Stomach (tissue), 19 donors: ENCODE data around the gene KRTAP26-1. TPM values are rescaled to one million over a fixed set of nuclear protein-coding genes. Genes with fewer than 3 reads are reported as not detected.

Experiments used
- DNase-seq, 2 donors: peaks; one replicate each; pipeline versions ENCODE4 v3.0.0 to v3.0.0-alpha.2; 2013 to 2019
- H3K27ac ChIP-seq, 5 donors: fragments of 200-600 bp in 4 of 5; sonication (generic) in 4 of 5; one replicate each; pipeline ENCODE4 v1.5.1; 2013 to 2019; ENCODE audit warnings: mild to moderate bottlenecking in 1 of 5, moderate library complexity in 1 of 5
- H3K27me3 ChIP-seq, 3 donors: fragments of 200-600 bp; sonication (generic); one replicate each; pipeline ENCODE4 v1.5.1; 2017 to 2019; ENCODE audit warnings: mixed run types in 1 of 3
- H3K36me3 ChIP-seq, 4 donors: fragments of 200-600 bp; sonication (generic); 1 replicate in 3 of 4; 2 replicates in 1 of 4; pipeline ENCODE4 v1.5.1; 2016 to 2019
- H3K4me1 ChIP-seq, 4 donors: fragments of 200-600 bp; sonication (generic); one replicate each; pipeline ENCODE4 v1.5.1; 2016 to 2019
- H3K4me3 ChIP-seq, 4 donors: fragments of 200-600 bp; sonication (generic) in 3 of 4; one replicate each; pipeline ENCODE4 v1.5.1; 2016 to 2019; ENCODE audit warnings: mild to moderate bottlenecking in 1 of 4
- H3K9me3 ChIP-seq, 4 donors: fragments of 200-600 bp; sonication (generic); one replicate each; pipeline ENCODE4 v1.5.1; 2016 to 2019
- CTCF ChIP-seq, 7 experiments: fragments of 450-650 bp in 4 of 7; fragments of 200-600 bp in 3 of 7; sonication (generic) in 3 of 7; IDR thresholded peaks; one replicate each; pipeline ENCODE4 v1.5.1; 2016 to 2019; ENCODE audit warnings: antibody characterized with exemption in 7 of 7, control low read depth in 2 of 7, mild to moderate bottlenecking in 1 of 7
- EP300 ChIP-seq: sonication (generic); formaldehyde crosslinking; IDR thresholded peaks from one replicate; pipeline ENCODE4 v1.6.1; 2017; ENCODE audit warnings: antibody characterized with exemption
- POLR2A ChIP-seq, 4 donors: fragments of 450-650 bp; IDR thresholded peaks; one replicate each; pipeline ENCODE4 v1.6.1; 2016; ENCODE audit warnings: antibody characterized with exemption in 4 of 4, control low read depth in 2 of 4, mild to moderate bottlenecking in 1 of 4, moderate library complexity in 1 of 4
- POLR2AphosphoS5 ChIP-seq, 3 donors: sonication (generic); formaldehyde crosslinking; IDR thresholded peaks; one replicate each; pipeline ENCODE4 v1.6.1; 2016; ENCODE audit warnings: antibody characterized with exemption in 3 of 3
- WGBS, 5 donors: extraction: QIAGEN DNeasy Blood & Tissue Kit in 3 of 5; methylation state at CpG; one replicate each; pipeline versions ENCODE4 v1.1.5 to v1.1.7; 2013 to 2018; 5-methylcytosine and 5-hydroxymethylcytosine counted together
- intact Hi-C: fragments of 100-400 bp; cut with DNase I; formaldehyde crosslinking; loops from one replicate; pipeline ENCODE4 v1.15.1; 2023; ENCODE audit warnings: low total_unique reads
- long read RNA-seq, 10 donors: transcript quantifications; one replicate each; lab custom pipeline, GENCODE V29; 2026
- polyA plus RNA-seq, 3 donors: library from polyadenylated mRNA; stranded (reverse); fragments of 200-250 nt; gene quantifications; one replicate each; pipeline ENCODE4 v1.2.3, GENCODE V29; 2013
- total RNA-seq, 5 donors: library from RNA; depleted of rRNA; stranded (reverse); fragments of >200 nt; gene quantifications; one replicate each; pipeline versions ENCODE4 v1.1.0 to v1.2.3, GENCODE V29; 2014 to 2016
- donor health status: healthy with polysubstance abuse.
- donor health status: Bipolar disorder and iron deficiency.
- donor health status: healthy.

The KRTAP26-1 gene
- total RNA-seq (not detected), polyA plus RNA-seq (not detected)
- long read RNA-seq, donor 1: 0 reads
- long read RNA-seq, donor 2: 0 reads
- long read RNA-seq, donor 3: 0 reads
- long read RNA-seq, donor 4: 0 reads
- long read RNA-seq, donor 5: 0 reads
- long read RNA-seq, donor 6: 0 reads
- long read RNA-seq, donor 7, partial matches to known transcripts: 0 of 1 reads
- long read RNA-seq, donor 7, other reads (novel, unspliced or antisense): 0 of 1 reads
- long read RNA-seq, donor 8: 0 reads
- long read RNA-seq, donor 9: 0 reads
- long read RNA-seq, donor 10: 0 reads

- Histone ChIP-seq H3K27ac (no peak within 1 kb of the TSS), H3K4me1 (no peaks in the 10 kb centered on the region), H3K36me3 (no peaks in the 10 kb centered on the region), H3K27me3 (no peaks in the 10 kb centered on the region), H3K4me3 (no peak within 1 kb of the TSS), H3K9me3 (no peaks in the 10 kb centered on the region)
- 83 to 92% (median 86%) methylated on average over 2 of the region's 2 CpGs for WGBS, 5 donors
- intact Hi-C loops: no loop called here
- no peak for DNase-seq
- no peak for TF ChIP-seq CTCF (IDR thresholded peaks at IDR 0.05)
- TF ChIP-seq POLR2A (IDR thresholded peaks at IDR 0.05): no peak
- no peak for TF ChIP-seq POLR2AphosphoS5 (IDR thresholded peaks at IDR 0.05)
- no peak for TF ChIP-seq EP300
Observed at GRCh38 chr21:30320215-30320614, at the start of gene KRTAP26-1. Gene KRTAP26-1 (minus strand): TSS chr21:30320315. CDS start chr21:30320035, 280 bp downstream.

- intact Hi-C loops: no loop called here
- DNase-seq: no peak
Observed at GRCh38 chr21:30355906-30356305, 35.8 kb upstream of the KRTAP26-1 start.

GRCh38 chr21:30354308-30355005, 34.3 kb upstream of the KRTAP26-1 start:
- intact Hi-C loops: no loop called here
- TF ChIP-seq CTCF (IDR thresholded peaks at IDR 0.05) (no peak), EP300 (no peak), POLR2AphosphoS5 (IDR thresholded peaks at IDR 0.05) (no peak), POLR2A (IDR thresholded peaks at IDR 0.05) (no peak)

More at GRCh38 chr21:30355906-30356305, 35.8 kb upstream of the KRTAP26-1 start:
- no peak for TF ChIP-seq EP300
- TF ChIP-seq POLR2AphosphoS5 (IDR thresholded peaks at IDR 0.05): no peak
- no peak for TF ChIP-seq POLR2A (IDR thresholded peaks at IDR 0.05)
- no peak for TF ChIP-seq CTCF (IDR thresholded peaks at IDR 0.05)
- Histone ChIP-seq H3K4me1 (no peaks in the 10 kb centered on the region), H3K36me3 (no peaks in the 10 kb centered on the region), H3K4me3 (no peak overlapping the region), H3K27me3 (no peaks in the 10 kb centered on the region), H3K9me3 (no peaks in the 10 kb centered on the region), H3K27ac (no peak overlapping the region)
- WGBS, 5 donors: 43 to 53% (median 51%) methylated on average over 3 of the region's 3 CpGs

GRCh38 chr21:30351534-30351933, 31.4 kb upstream of the KRTAP26-1 start:
- no peaks in the 10 kb centered on the region for H3K27me3 ChIP-seq
- intact Hi-C loops: no loop called here
- no peaks in the 10 kb centered on the region for H3K9me3 ChIP-seq
- no peak for DNase-seq
- WGBS, 5 donors: 93 to 99% (median 97%) methylated on average over 1 of the region's 1 CpG
- no peak overlapping the region for H3K27ac ChIP-seq
- no peaks in the 10 kb centered on the region for H3K36me3 ChIP-seq
- TF ChIP-seq POLR2AphosphoS5 (IDR thresholded peaks at IDR 0.05): no peak
- TF ChIP-seq POLR2A (IDR thresholded peaks at IDR 0.05): no peak
- H3K4me3 ChIP-seq: no peak overlapping the region
- H3K4me1 ChIP-seq: no peaks in the 10 kb centered on the region

More at GRCh38 chr21:30354308-30355005, 34.3 kb upstream of the KRTAP26-1 start:
- H3K27me3 ChIP-seq: no peaks in the 10 kb centered on the region
- H3K9me3 ChIP-seq: no peaks in the 10 kb centered on the region
- no peak overlapping the region for H3K27ac ChIP-seq
- no peaks in the 10 kb centered on the region for H3K4me1 ChIP-seq
- 74 to 87% (median 82%) methylated on average over 1 of the region's 1 CpG for whole genome bisulfite sequencing, 5 donors
- no peaks in the 10 kb centered on the region for H3K36me3 ChIP-seq
- H3K4me3 ChIP-seq: no peak overlapping the region
- DNase-seq: no peak

- TF ChIP-seq POLR2AphosphoS5 (IDR thresholded peaks at IDR 0.05) (no peak), POLR2A (IDR thresholded peaks at IDR 0.05) (no peak), CTCF (IDR thresholded peaks at IDR 0.05) (no peak), EP300 (no peak)
- Histone ChIP-seq H3K36me3 (no peaks in the 10 kb centered on the region), H3K27ac (no peak overlapping the region), H3K27me3 (no peaks in the 10 kb centered on the region), H3K4me3 (no peak overlapping the region), H3K9me3 (peaks cover 0 to 4% (median 0%) of the 10 kb centered on the region in 4 donors), H3K4me1 (no peaks in the 10 kb centered on the region)
- intact Hi-C loops: no loop called here
- WGBS, 5 donors: 27 to 36% (median 30%) methylated on average over 3 of the region's 3 CpGs
- DNase-seq: no peak
Observed at GRCh38 chr21:30349572-30349971, 29.5 kb upstream of the KRTAP26-1 start.
